DOHH2 (cell line): ENCODE data around the gene SETD1A.
"Not testable (repeated sequence)": the region's sequence is repeated elsewhere in the genome, so short reads cannot be mapped to it uniquely, and the experiment has no call there.

Experiments
- H3F3A ChIP-seq: fragments of 200-600 bp; sonication (generic), shearing (Covaris generic); 2 replicates; pipeline ENCODE4 v1.6.0; 2016; ENCODE audit warnings: antibody characterized with exemption, mild to moderate bottlenecking; ENCODE audit not compliant: control insufficient read depth, insufficient read depth
- H3K27ac ChIP-seq: fragments of 200-600 bp; sonication (generic); 2 replicates; pipeline ENCODE4 v1.5.1; 2014; ENCODE audit warnings: low read depth, mild to moderate bottlenecking, low read length, moderate library complexity
- H3K27me3 ChIP-seq: fragments of 200-600 bp; sonication (generic); 2 replicates; pipeline ENCODE4 v1.6.1; 2014; ENCODE audit warnings: mild to moderate bottlenecking, low read length, mixed read lengths; ENCODE audit not compliant: control insufficient read depth
- H3K36me3 ChIP-seq: fragments of 200-600 bp; sonication (generic); 2 replicates; pipeline ENCODE4 v1.6.1; 2014; ENCODE audit warnings: mild to moderate bottlenecking, low read length, moderate library complexity, mixed read lengths; ENCODE audit not compliant: control insufficient read depth
- H3K4me1 ChIP-seq: fragments of 200-600 bp; sonication (generic); 2 replicates; pipeline ENCODE4 v1.6.1; 2014; ENCODE audit warnings: mild to moderate bottlenecking, low read length, mixed read lengths; ENCODE audit not compliant: control insufficient read depth
- H3K4me2 ChIP-seq: fragments of 200-600 bp; sonication (generic); 2 replicates; pipeline ENCODE4 v1.6.0; 2014; ENCODE audit warnings: mild to moderate bottlenecking, low read length, moderate library complexity
- H3K4me3 ChIP-seq: fragments of 200-600 bp; sonication (generic); 2 replicates; pipeline ENCODE4 v1.5.1; 2014; ENCODE audit warnings: mild to moderate bottlenecking, low read length, mixed read lengths
- H3K79me2 ChIP-seq: fragments of 200-600 bp; sonication (generic); 2 replicates; pipeline ENCODE4 v1.6.1; 2014; ENCODE audit warnings: mild to moderate bottlenecking, low read length, mixed read lengths; ENCODE audit not compliant: control insufficient read depth
- H3K9me2 ChIP-seq: fragments of 200-600 bp; sonication (generic); replicated peaks from 2 replicates; pipeline ENCODE4 v1.6.1; 2014; ENCODE audit warnings: mild to moderate bottlenecking, low read length, mixed read lengths; ENCODE audit not compliant: control insufficient read depth
- H3K9me3 ChIP-seq: fragments of 200-600 bp; sonication (generic); 2 replicates; pipeline ENCODE4 v1.6.1; 2014; ENCODE audit warnings: antibody characterized with exemption, low read length, mixed read lengths; ENCODE audit not compliant: control insufficient read depth, insufficient read depth
- H4K20me1 ChIP-seq: fragments of 200-600 bp; sonication (generic); 2 replicates; pipeline ENCODE4 v1.6.0; 2014; ENCODE audit warnings: low read depth, mild to moderate bottlenecking, antibody characterized with exemption, low read length, moderate library complexity; ENCODE audit not compliant: control insufficient read depth, insufficient read depth
- EZH2phosphoT487 ChIP-seq: fragments of 200-600 bp; sonication (generic); IDR thresholded peaks from 2 replicates; pipeline ENCODE4 v1.6.1; 2017; ENCODE audit warnings: borderline replicate concordance, mild to moderate bottlenecking, antibody characterized with exemption, low read length, moderate library complexity, mixed read lengths
- TF ChIP-seq, protein P1 (sequence below): fragments of 200-600 bp; sonication (generic); IDR thresholded peaks from one replicate; pipeline ENCODE4 v1.5.1; 2014; ENCODE audit warnings: antibody characterized with exemption, mild to moderate bottlenecking, low read depth, low read length; ENCODE audit not compliant: poor library complexity, severe bottlenecking

Gene SETD1A

DNA sequence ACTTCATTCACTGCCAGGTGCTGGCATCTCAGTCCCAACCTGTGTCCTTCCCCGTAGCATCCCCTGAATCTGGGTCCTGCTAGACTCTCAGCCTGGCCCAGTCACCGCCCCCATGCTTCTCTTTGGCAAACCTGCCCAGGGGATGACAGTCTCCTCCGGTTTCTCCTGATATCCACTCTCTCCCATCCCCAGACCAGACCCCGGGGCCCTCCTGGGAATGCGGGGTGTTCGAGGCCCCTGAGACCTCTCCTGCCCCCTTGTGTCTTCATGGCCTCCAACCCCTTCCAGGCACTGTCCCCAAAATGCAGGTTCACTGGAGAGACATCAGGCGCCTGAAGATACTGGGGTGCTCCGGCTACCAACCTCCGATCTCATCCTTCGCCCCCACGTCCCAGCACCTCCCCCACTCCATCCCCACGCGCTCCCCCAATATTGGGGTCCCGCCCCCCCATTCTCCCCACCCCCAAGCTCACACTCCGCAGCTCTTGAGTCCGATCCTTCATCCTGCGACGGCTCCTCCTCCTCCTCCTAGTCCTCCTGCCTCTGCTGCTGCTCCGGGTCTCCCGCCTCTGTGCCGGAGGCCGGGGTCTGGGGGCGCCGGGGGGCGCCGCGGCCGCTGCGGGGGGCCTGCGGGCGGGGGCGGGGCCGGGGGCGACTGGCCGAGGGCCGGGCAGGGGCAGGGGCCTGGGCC, 52.5 kb downstream of the SETD1A start:
- no peaks in the 10 kb centered on the region for H3K79me2 ChIP-seq
- peaks cover 6% of the 10 kb centered on the region; the same call in 1 of the 2 replicates for H3K27me3 ChIP-seq
- H3K4me2 ChIP-seq, result no peak overlapping the region
- no peak overlapping the region for H3K27ac ChIP-seq
- H3K36me3 ChIP-seq, result no peaks in the 10 kb centered on the region
- no peak overlapping the region for H3K4me3 ChIP-seq
- TF ChIP-seq, protein P1, sequence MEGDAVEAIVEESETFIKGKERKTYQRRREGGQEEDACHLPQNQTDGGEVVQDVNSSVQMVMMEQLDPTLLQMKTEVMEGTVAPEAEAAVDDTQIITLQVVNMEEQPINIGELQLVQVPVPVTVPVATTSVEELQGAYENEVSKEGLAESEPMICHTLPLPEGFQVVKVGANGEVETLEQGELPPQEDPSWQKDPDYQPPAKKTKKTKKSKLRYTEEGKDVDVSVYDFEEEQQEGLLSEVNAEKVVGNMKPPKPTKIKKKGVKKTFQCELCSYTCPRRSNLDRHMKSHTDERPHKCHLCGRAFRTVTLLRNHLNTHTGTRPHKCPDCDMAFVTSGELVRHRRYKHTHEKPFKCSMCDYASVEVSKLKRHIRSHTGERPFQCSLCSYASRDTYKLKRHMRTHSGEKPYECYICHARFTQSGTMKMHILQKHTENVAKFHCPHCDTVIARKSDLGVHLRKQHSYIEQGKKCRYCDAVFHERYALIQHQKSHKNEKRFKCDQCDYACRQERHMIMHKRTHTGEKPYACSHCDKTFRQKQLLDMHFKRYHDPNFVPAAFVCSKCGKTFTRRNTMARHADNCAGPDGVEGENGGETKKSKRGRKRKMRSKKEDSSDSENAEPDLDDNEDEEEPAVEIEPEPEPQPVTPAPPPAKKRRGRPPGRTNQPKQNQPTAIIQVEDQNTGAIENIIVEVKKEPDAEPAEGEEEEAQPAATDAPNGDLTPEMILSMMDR, result no peak
- no peak for TF ChIP-seq EZH2phosphoT487
- H3K4me1 ChIP-seq, result 0 out of 2 replicates have a peak, but pooled peaks cover 3% of the 10 kb centered on the region
- H3F3A ChIP-seq, result no peaks in the 10 kb centered on the region
- no peaks in the 10 kb centered on the region for H3K9me2 ChIP-seq
- no peaks in the 10 kb centered on the region for H3K9me3 ChIP-seq
- H4K20me1 ChIP-seq, result no peaks in the 10 kb centered on the region

DNA sequence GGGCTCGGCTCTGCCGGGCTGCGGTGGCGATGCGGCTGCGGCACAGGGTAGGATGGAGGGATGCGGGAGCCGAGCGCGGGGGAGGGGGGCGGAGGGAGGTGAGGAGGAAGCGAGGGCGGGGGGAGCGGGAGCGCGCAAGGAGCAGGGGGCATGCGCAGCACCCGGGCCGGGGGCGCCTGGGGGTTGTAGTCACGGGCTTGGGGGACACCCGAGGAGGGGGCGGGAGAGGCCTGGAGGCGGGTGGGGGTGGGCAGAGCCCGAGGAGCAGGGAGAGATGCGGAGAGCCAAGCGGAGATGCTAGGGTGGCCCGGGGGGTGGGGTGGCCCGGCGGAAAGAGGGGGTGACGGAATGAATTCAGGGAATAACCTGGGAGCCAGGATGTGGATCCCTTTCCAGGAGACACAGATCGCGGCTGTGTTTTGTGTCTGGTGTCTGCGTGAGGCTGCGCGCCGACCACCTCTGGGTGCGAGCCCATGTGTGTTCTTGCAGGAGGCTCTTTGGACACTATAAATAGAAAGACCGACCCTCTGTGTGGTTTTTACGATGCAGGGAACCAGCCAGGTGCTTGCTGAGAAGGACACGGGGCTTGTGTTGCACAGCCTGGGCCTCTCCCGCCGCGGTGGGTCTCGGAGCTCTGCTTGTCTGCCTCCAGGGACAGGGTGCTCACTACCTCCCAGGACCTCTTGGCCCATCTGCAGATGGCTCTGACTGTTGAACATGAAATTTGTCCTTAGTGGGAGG, 53.2 kb downstream of the SETD1A start, which contains the start of gene STX1B:
TSS of gene STX1B (minus strand) at position 54 of the 741 bp plus-strand sequence. CDS start 242 bp downstream, outside the sequence.
- H3K9me2 ChIP-seq, result no peaks in the 10 kb centered on the region
- H3K4me1 ChIP-seq, result 0 out of 2 replicates have a peak, but pooled peaks cover 3% of the 10 kb centered on the region
- no peak within 1 kb of the TSS for H3K4me2 ChIP-seq
- no peak within 1 kb of the TSS for H3K4me3 ChIP-seq
- TF ChIP-seq EZH2phosphoT487, result no peak
- TF ChIP-seq, protein P1, result no peak
- H3K79me2 ChIP-seq, result no peaks in the 10 kb centered on the region
- H3K36me3 ChIP-seq, result no peaks in the 10 kb centered on the region
- no peak within 1 kb of the TSS for H3K27ac ChIP-seq
- peaks cover 6% of the 10 kb centered on the region; the same call in 1 of the 2 replicates for H3K27me3 ChIP-seq
- H4K20me1 ChIP-seq, result no peaks in the 10 kb centered on the region
- H3F3A ChIP-seq, result no peaks in the 10 kb centered on the region
- no peaks in the 10 kb centered on the region for H3K9me3 ChIP-seq

DNA sequence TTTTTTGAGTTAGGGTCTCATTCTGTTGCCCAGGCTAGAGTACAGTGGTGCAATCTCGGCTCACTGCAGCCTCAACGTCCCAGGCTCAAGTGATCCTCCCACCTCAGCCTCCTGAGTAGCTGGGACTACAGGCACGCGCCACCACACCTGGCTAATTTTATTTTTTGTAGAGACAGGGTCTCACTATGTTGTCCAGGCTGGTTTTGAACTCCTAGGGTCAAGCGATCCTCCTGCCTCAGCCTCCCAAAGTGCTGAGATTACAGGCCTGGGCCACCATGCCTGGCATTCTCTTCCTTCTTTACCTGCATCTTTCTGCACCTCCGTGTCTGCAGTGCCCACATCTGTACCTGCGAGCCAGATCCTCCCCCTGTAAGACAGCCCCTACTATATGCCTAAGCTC, 54.3 kb downstream of the SETD1A start:
- not testable (repeated sequence) for H3K27ac ChIP-seq, H3K79me2 ChIP-seq, H3K4me2 ChIP-seq, H3K4me1 ChIP-seq, H3K9me2 ChIP-seq, H4K20me1 ChIP-seq, H3F3A ChIP-seq, H3K27me3 ChIP-seq, H3K36me3 ChIP-seq, H3K4me3 ChIP-seq, H3K9me3 ChIP-seq

DNA sequence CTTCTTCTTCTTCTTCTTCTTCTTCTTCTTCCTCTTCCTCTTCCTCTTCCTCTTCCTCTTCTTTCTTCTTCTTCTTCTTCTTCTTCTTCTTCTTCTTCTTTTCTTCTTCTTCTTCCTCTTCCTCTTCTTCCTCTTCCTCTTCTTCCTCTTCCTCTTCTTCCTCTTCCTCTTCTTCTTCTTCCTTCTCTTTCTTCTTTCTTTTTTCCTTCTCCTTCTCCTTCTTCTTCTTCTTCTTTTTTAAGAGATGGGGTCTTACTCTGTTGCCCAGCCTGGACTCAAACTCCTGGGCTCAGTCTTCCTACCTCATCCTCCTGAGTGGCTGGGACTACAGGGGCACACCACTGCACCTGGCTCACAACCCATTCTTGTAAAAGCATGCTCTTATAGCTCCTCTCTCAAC, 55.7 kb downstream of the SETD1A start:
- H3K36me3 ChIP-seq, result not testable (repeated sequence)

More for the DNA sequence above, 55.7 kb downstream of the SETD1A start:
- not testable (repeated sequence) for H3K9me2 ChIP-seq, H3K27ac ChIP-seq, H3K27me3 ChIP-seq, H3K4me1 ChIP-seq, H4K20me1 ChIP-seq, H3K4me3 ChIP-seq, H3K4me2 ChIP-seq, H3K9me3 ChIP-seq, H3F3A ChIP-seq, H3K79me2 ChIP-seq
